MM.1S (cell line): Measurements from ENCODE around the gene NOB1.

Source experiments
- EZH2 ChIP-seq: fragments of 300-600 bp; sonication (generic); optimal IDR thresholded peaks from 2 replicates; pipeline ENCODE3; 2017; ENCODE audit warnings: low read depth, mild to moderate bottlenecking, antibody characterized with exemption, low read length, mixed read lengths
- TF ChIP-seq, protein P1 (sequence below): fragments of 300-600 bp; sonication (generic); IDR thresholded peaks from 2 replicates; pipeline ENCODE4 v1.5.1; 2016; ENCODE audit warnings: antibody characterized with exemption, low read length, mixed read lengths

DNA sequence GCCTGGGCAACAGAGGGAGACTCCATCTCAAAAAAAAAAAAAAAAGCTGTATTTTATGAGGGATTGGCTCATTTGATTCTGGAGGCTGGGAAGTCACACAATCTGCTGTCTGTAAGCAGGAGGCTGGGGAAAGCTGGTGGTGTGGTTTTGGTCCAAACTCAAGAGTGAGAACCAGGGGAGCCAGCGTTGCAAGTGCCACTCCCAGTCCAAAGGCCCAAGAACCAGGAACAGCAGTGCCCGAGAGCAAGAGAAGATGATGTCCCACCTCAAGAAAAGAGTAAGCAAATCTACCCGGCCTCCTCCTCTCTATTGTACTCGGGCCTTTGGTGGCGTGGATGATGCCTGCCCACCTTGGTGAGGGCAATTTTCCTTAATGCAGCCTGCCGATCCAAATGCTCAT, 22.6 kb downstream of the NOB1 start:
- TF ChIP-seq, protein P1, sequence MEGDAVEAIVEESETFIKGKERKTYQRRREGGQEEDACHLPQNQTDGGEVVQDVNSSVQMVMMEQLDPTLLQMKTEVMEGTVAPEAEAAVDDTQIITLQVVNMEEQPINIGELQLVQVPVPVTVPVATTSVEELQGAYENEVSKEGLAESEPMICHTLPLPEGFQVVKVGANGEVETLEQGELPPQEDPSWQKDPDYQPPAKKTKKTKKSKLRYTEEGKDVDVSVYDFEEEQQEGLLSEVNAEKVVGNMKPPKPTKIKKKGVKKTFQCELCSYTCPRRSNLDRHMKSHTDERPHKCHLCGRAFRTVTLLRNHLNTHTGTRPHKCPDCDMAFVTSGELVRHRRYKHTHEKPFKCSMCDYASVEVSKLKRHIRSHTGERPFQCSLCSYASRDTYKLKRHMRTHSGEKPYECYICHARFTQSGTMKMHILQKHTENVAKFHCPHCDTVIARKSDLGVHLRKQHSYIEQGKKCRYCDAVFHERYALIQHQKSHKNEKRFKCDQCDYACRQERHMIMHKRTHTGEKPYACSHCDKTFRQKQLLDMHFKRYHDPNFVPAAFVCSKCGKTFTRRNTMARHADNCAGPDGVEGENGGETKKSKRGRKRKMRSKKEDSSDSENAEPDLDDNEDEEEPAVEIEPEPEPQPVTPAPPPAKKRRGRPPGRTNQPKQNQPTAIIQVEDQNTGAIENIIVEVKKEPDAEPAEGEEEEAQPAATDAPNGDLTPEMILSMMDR, result no peak
- no peak for TF ChIP-seq EZH2
